Measurements from ENCODE around the gene MYH4.

GRCh38 chr17:10420811-10421210 is 48.5 kb downstream of the MYH4 start:
- TF ChIP-seq POLR2A (IDR thresholded peaks at IDR 0.05) (no peak), CTCF (IDR thresholded peaks at IDR 0.05) (no peak)
